Heart right ventricle (tissue), 16 donors: ENCODE data around the gene CST7. TPM values are rescaled to one million over a fixed set of nuclear protein-coding genes. Genes with fewer than 3 reads are reported as not detected.
A peak's percentile ranks its signal among the peaks of the same experiment; 100 is the strongest.
"Not testable (repeated sequence)": the region's sequence is repeated elsewhere in the genome, so short reads cannot be mapped to it uniquely, and the experiment has no call there.

Experiments used
- ATAC-seq, 8 donors: fragments of 200-7000 bp; cut with Tn5 transposase; one replicate each; pipeline ENCODE4 v1.9.1; 2020; ENCODE audit warnings: mild to moderate bottlenecking in 8 of 8, moderate library complexity in 8 of 8, moderate number of reproducible peaks in 1 of 8
- DNase-seq, 2 donors: peaks; one replicate each; pipeline ENCODE4 v3.0.0-alpha.2; 2020
- H3K27ac ChIP-seq, 10 donors: fragments of 200-600 bp; sonication (generic) in 2 of 10; one replicate each; pipeline versions ENCODE4 v1.5.0 to v1.8.0; 2020 to 2022; ENCODE audit warnings: mild to moderate bottlenecking in 3 of 10
- H3K27me3 ChIP-seq, 7 donors: fragments of 200-600 bp; one replicate each; pipeline ENCODE4 v1.8.0; 2021 to 2022; ENCODE audit warnings: mild to moderate bottlenecking in 2 of 7
- H3K36me3 ChIP-seq, 9 donors: fragments of 200-600 bp; sonication (generic) in 1 of 9; one replicate each; pipeline versions ENCODE4 v1.5.0 to v1.8.0; 2020 to 2022; ENCODE audit warnings: mild to moderate bottlenecking in 2 of 9
- H3K4me1 ChIP-seq, 9 donors: fragments of 200-600 bp; sonication (generic) in 1 of 9; one replicate each; pipeline versions ENCODE4 v1.5.0 to v1.8.0; 2020 to 2022; ENCODE audit warnings: mild to moderate bottlenecking in 4 of 9
- H3K4me3 ChIP-seq, 10 donors: fragments of 200-600 bp; sonication (generic) in 2 of 10; one replicate each; pipeline versions ENCODE4 v1.5.0 to v1.8.0; 2020 to 2022; ENCODE audit warnings: mild to moderate bottlenecking in 7 of 10, moderate library complexity in 2 of 10
- H3K9me3 ChIP-seq, 11 donors: fragments of 200-600 bp in 10 of 11; sonication (generic) in 2 of 11; one replicate each; pipeline versions ENCODE4 v1.5.0 to v1.8.0; 2013 to 2022; ENCODE audit warnings: mild to moderate bottlenecking in 2 of 11, control low read depth in 1 of 11, moderate library complexity in 1 of 11
- CTCF ChIP-seq, 9 donors: fragments of 200-600 bp; sonication (generic) in 2 of 9; IDR thresholded peaks; one replicate each; pipeline versions ENCODE4 v1.5.0 to v1.8.0; 2021 to 2022; ENCODE audit warnings: antibody characterized with exemption in 9 of 9, mild to moderate bottlenecking in 5 of 9, moderate library complexity in 1 of 9
- WGBS, 2 donors: extraction: QIAGEN DNeasy Blood & Tissue Kit; methylation state at CpG; one replicate each; pipeline ENCODE4 v1.1.7; 2013; ENCODE audit warnings: inconsistent platforms in 1 of 2; 5-methylcytosine and 5-hydroxymethylcytosine counted together
- intact Hi-C, 10 donors: fragments of 100-400 bp; cut with DNase I; formaldehyde crosslinking; loops; one replicate each; pipeline versions ENCODE4 v1.11.1 to v1.14.2; 2022
- polyA plus RNA-seq, 2 donors: library from polyadenylated mRNA; stranded (reverse); fragments of 200-250 nt; gene quantifications; one replicate each; pipeline ENCODE4 v1.2.3, GENCODE V29; 2013
- total RNA-seq, 10 donors: library from RNA; stranded (reverse); fragmentation: NEBNext Ultra II Directional in 3 of 10; extraction: Animal tissue kit (Norgen Biotek cat#: 25700) in 3 of 10; gene quantifications; one replicate each; pipeline versions ENCODE4 v1.2.1 to v1.2.4, GENCODE V29; 2021 to 2023
- donor health status: Arrhythmogenic right ventricular cardiomyopathy.
- donor health status: ischemic (EF 13 %, LVEDD 7.1; RV severe dilation, severe dysfunction).
- donor health status: healthy with polysubstance abuse.
- donor health status: DM: no; HTN: yes; CAD: no.
- donor health status: DM: no; HTN: no; CAD: no.
- donor health status: ischemic (EF 25% LVEDD 6.9; RV normal size, moderate dysfunction).
- donor health status: ischemic (EF 25% LVEDD 5.7; RV mildly dilated, moderate dysfunction).
- donor health status: healthy.
- donor health status: DM: yes; HTN: yes; CAD: no.
- donor health status: Ischemic cardiomyopathy.
- donor health status: ischemic (EF 35%, LVEDD 5.7; RV mildly dilated, moderate dysfunction).
- donor health status: nonischemic (EF 11% LVEDD 7.7; RV severe dilation, severe dysfunction).
- donor health status: DM: yes; HTN: yes; CAD: no.
- donor health status: PGD.
- donor health status: ischemic (EF 29% LVEDD 5.4; RV normal size, mild dysfunction).
- donor health status: nonischemic (EF 23%, LVEDD 6.1; RV moderate dilation, normal function).

Gene CST7
- total and polyA plus RNA-seq, 12 donors = 0.28 to 10.0 (median 1.1) TPM; not detected in 2

- 69 to 71% methylated on average over 15 of the region's 15 CpGs for WGBS, 2 donors
- peak overlapping the region in 1 of 10 donors; percentile 57 for H3K27ac ChIP-seq
- H3K27me3 ChIP-seq, ATAC-seq, intact Hi-C loops, H3K36me3 ChIP-seq, DNase-seq, H3K4me3 ChIP-seq: not testable (repeated sequence)
- TF ChIP-seq CTCF (IDR thresholded peaks at IDR 0.05) = peak in 8 of 9 donors; percentile 9 to 56 (median 35)
- H3K9me3 ChIP-seq = peaks cover 0 to 11% (median 0%) of the 10 kb centered on the region in 11 donors
- peaks cover 0 to 21% (median 0%) of the 10 kb centered on the region in 9 donors for H3K4me1 ChIP-seq
Observed at GRCh38 chr20:24930724-24931688, 18.1 kb upstream of the CST7 start.

- H3K36me3 ChIP-seq, ATAC-seq, H3K27me3 ChIP-seq, DNase-seq, H3K4me3 ChIP-seq, intact Hi-C loops: not testable (repeated sequence)
- Histone ChIP-seq H3K4me1 (peaks cover 0 to 21% (median 0%) of the 10 kb centered on the region in 9 donors), H3K9me3 (peaks cover 0 to 11% (median 0%) of the 10 kb centered on the region in 11 donors), H3K27ac (peak overlapping the region in 1 of 10 donors; percentile 57)
- WGBS, 2 donors = 38 to 51% methylated on average over 1 of the region's 1 CpG
Observed at GRCh38 chr20:24931893-24932292, 17.2 kb upstream of the CST7 start.

- 83 to 85% methylated on average over 7 of the region's 7 CpGs for WGBS, 2 donors
- Histone ChIP-seq H3K36me3 (no peaks in the 10 kb centered on the region), H3K27me3 (no peaks in the 10 kb centered on the region), H3K9me3 (peaks cover 0 to 8% (median 0%) of the 10 kb centered on the region in 11 donors), H3K4me3 (no peak overlapping the region), H3K4me1 (peaks cover 0 to 21% (median 0%) of the 10 kb centered on the region in 9 donors), H3K27ac (no peak overlapping the region)
- ATAC-seq = no peak
- DNase-seq = no peak
- no peak for TF ChIP-seq CTCF (IDR thresholded peaks at IDR 0.05)
- intact Hi-C loops = no loop called here
Observed at GRCh38 chr20:24933266-24933908, 15.7 kb upstream of the CST7 start.

GRCh38 chr20:24934101-24934661 is 14.9 kb upstream of the CST7 start:
- ATAC-seq = no peak
- TF ChIP-seq CTCF (IDR thresholded peaks at IDR 0.05) = no peak

More at GRCh38 chr20:24934101-24934661, 14.9 kb upstream of the CST7 start:
- peaks cover 0 to 21% (median 0%) of the 10 kb centered on the region in 9 donors for H3K4me1 ChIP-seq
- H3K9me3 ChIP-seq = peaks cover 0 to 8% (median 0%) of the 10 kb centered on the region in 11 donors
- no peaks in the 10 kb centered on the region for H3K27me3 ChIP-seq
- 78 to 84% methylated on average over 9 of the region's 9 CpGs for WGBS, 2 donors
- DNase-seq = no peak
- H3K36me3 ChIP-seq = no peaks in the 10 kb centered on the region
- no peak overlapping the region for H3K27ac ChIP-seq
- intact Hi-C loops = no loop called here
- no peak overlapping the region for H3K4me3 ChIP-seq
